Thyroid gland (tissue), 4 donors: ENCODE results near the gene GPR55. TPM values are rescaled to one million over a fixed set of nuclear protein-coding genes. Genes with fewer than 3 reads are reported as not detected.
A peak's percentile ranks its signal among the peaks of the same experiment; 100 is the strongest.

Experiments used
- DNase-seq, 2 donors: peaks; one replicate each; pipeline ENCODE4 v3.0.0-alpha.2; 2019
- H3K27ac ChIP-seq, 3 donors: fragments of 200-600 bp; sonication (generic); 1 replicate in 2 of 3; 2 replicates in 1 of 3; pipeline ENCODE4 v1.5.1; 2016 to 2019; ENCODE audit warnings: mild to moderate bottlenecking in 1 of 3, moderate library complexity in 1 of 3
- H3K27me3 ChIP-seq: fragments of 200-600 bp; sonication (generic); one replicate; pipeline ENCODE4 v1.5.1; 2019
- H3K36me3 ChIP-seq, 2 donors: fragments of 200-600 bp; sonication (generic); one replicate each; pipeline ENCODE4 v1.5.1; 2016 to 2019
- H3K4me1 ChIP-seq, 2 donors: fragments of 200-600 bp; sonication (generic); one replicate each; pipeline ENCODE4 v1.5.1; 2017 to 2019
- H3K4me3 ChIP-seq, 3 donors: fragments of 200-600 bp; sonication (generic); replicated peaks in 1 of 3; 1 replicate in 2 of 3; 2 replicates in 1 of 3; pipeline ENCODE4 v1.5.1; 2016; ENCODE audit warnings: mild to moderate bottlenecking in 1 of 3
- H3K9me3 ChIP-seq: fragments of 200-600 bp; sonication (generic); one replicate; pipeline ENCODE4 v1.5.1; 2017
- CTCF ChIP-seq, 6 experiments: fragments of 200-600 bp in 3 of 6; fragments of 450-650 bp in 3 of 6; sonication (generic) in 3 of 6; IDR thresholded peaks; one replicate each; pipeline ENCODE4 v1.5.1; 2016 to 2019; ENCODE audit warnings: antibody characterized with exemption in 6 of 6, mild to moderate bottlenecking in 2 of 6, inconsistent platforms in 1 of 6, moderate library complexity in 1 of 6
- POLR2A ChIP-seq, 2 donors: fragments of 450-650 bp; IDR thresholded peaks; one replicate each; pipeline ENCODE4 v1.6.1; 2017; ENCODE audit warnings: antibody characterized with exemption in 2 of 2, mild to moderate bottlenecking in 2 of 2, moderate library complexity in 1 of 2
- WGBS, 2 donors: methylation state at CpG; one replicate each; pipeline ENCODE4 v1.1.5; 2017; 5-methylcytosine and 5-hydroxymethylcytosine counted together
- intact Hi-C: fragments of 100-400 bp; cut with DNase I; formaldehyde crosslinking; loops from one replicate; pipeline ENCODE4 v1.15.1; 2023
- total RNA-seq, 4 donors: library from RNA; depleted of rRNA; stranded (reverse); fragments of >200 nt; gene quantifications; one replicate each; pipeline ENCODE4 v1.2.3, GENCODE V29; 2016

The GPR55 gene
- total RNA-seq, 4 donors from 2014 or later: 0.11 TPM; not detected in 3

GRCh38 chr2:230912046-230912445 lies 13.0 kb downstream of the GPR55 start:
- intact Hi-C loops: no loop called here
- peaks cover 0 to 15% of the 10 kb centered on the region in 2 donors for H3K4me1 ChIP-seq
- no peaks in the 10 kb centered on the region for H3K36me3 ChIP-seq
- 94% methylated on average over 5 of the region's 5 CpGs for WGBS, 2 donors
- no peaks in the 10 kb centered on the region for H3K27me3 ChIP-seq
- no peak for TF ChIP-seq POLR2A (IDR thresholded peaks at IDR 0.05)
- no peak for TF ChIP-seq CTCF (IDR thresholded peaks at IDR 0.05)
- H3K27ac ChIP-seq: no peak overlapping the region
- no peak overlapping the region for H3K4me3 ChIP-seq
- no peaks in the 10 kb centered on the region for H3K9me3 ChIP-seq
- DNase-seq: no peak

- intact Hi-C loops: no loop called here
- no peak overlapping the region for H3K4me3 ChIP-seq
- 86 to 89% methylated on average over 13 of the region's 13 CpGs for WGBS, 2 donors
- no peaks in the 10 kb centered on the region for H3K27me3 ChIP-seq
- TF ChIP-seq CTCF (IDR thresholded peaks at IDR 0.05): no peak
- peaks cover 6 to 29% of the 10 kb centered on the region in 2 donors for H3K4me1 ChIP-seq
- H3K36me3 ChIP-seq: no peaks in the 10 kb centered on the region
- H3K9me3 ChIP-seq: no peaks in the 10 kb centered on the region
- H3K27ac ChIP-seq: no peak overlapping the region
- no peak for DNase-seq
These were observed 14.4 kb downstream of the GPR55 start for GRCh38 chr2:230910546-230911177.

GRCh38 chr2:230909841-230910545 lies 15.0 kb downstream of the GPR55 start:
- DNase-seq: no peak
- Histone ChIP-seq H3K4me3 (no peak overlapping the region), H3K27ac (no peak overlapping the region), H3K36me3 (no peaks in the 10 kb centered on the region), H3K9me3 (no peaks in the 10 kb centered on the region), H3K27me3 (no peaks in the 10 kb centered on the region), H3K4me1 (peaks cover 11 to 35% of the 10 kb centered on the region in 2 donors)
- intact Hi-C loops: no loop called here
- TF ChIP-seq POLR2A (IDR thresholded peaks at IDR 0.05) (no peak), CTCF (IDR thresholded peaks at IDR 0.05) (no peak)
- WGBS, 2 donors: 94 to 95% methylated on average over 18 of the region's 18 CpGs

- intact Hi-C loops: no loop called here
- WGBS, 2 donors: 57 to 64% methylated on average over 10 of the region's 10 CpGs
- Histone ChIP-seq H3K27ac (no peak overlapping the region), H3K36me3 (no peaks in the 10 kb centered on the region), H3K4me3 (no peak overlapping the region), H3K9me3 (no peaks in the 10 kb centered on the region), H3K27me3 (no peaks in the 10 kb centered on the region), H3K4me1 (peaks cover 11 to 38% of the 10 kb centered on the region in 2 donors)
- TF ChIP-seq CTCF (IDR thresholded peaks at IDR 0.05) (no peak), POLR2A (IDR thresholded peaks at IDR 0.05) (no peak)
- peak; percentile 41 to 44 for DNase-seq
These were observed 16.3 kb downstream of the GPR55 start for GRCh38 chr2:230908595-230909191.

- H3K27me3 ChIP-seq: no peaks in the 10 kb centered on the region
- no peaks in the 10 kb centered on the region for H3K36me3 ChIP-seq
- TF ChIP-seq CTCF (IDR thresholded peaks at IDR 0.05) (no peak), POLR2A (IDR thresholded peaks at IDR 0.05) (no peak)
- peaks cover 11 to 38% of the 10 kb centered on the region in 2 donors for H3K4me1 ChIP-seq
- WGBS, 2 donors: 78 to 80% methylated on average over 6 of the region's 6 CpGs
- DNase-seq: no peak
- H3K9me3 ChIP-seq: no peaks in the 10 kb centered on the region
- no peak overlapping the region for H3K4me3 ChIP-seq
- intact Hi-C loops: no loop called here
- no peak overlapping the region for H3K27ac ChIP-seq
These were observed 16.9 kb downstream of the GPR55 start for GRCh38 chr2:230908092-230908594.
